T-cell (primary cell): ENCODE data around the gene MAP2K3. TPM values are rescaled to one million over a fixed set of nuclear protein-coding genes. Genes with fewer than 3 reads are reported as not detected.
"Not testable (repeated sequence)": the region's sequence is repeated elsewhere in the genome, so short reads cannot be mapped to it uniquely, and the experiment has no call there.

Experiments used
- ATAC-seq, 4 experiments: fragments of 200-7000 bp in 3 of 4; fragments of 150-1000 bp in 1 of 4; cut with Tn5 transposase; replicated peaks in 1 of 4; 1 replicate in 3 of 4; 2 replicates in 1 of 4; pipeline ENCODE4 v1.10.0; 2021; ENCODE audit warnings: moderate library complexity in 3 of 4, mild to moderate bottlenecking in 2 of 4, moderate number of reproducible peaks in 1 of 4
- CTCF ChIA-PET, 2 donors: fragments of 300-600 bp; sonication (Branson Sonifier 250); formaldehyde crosslinking; loops; one replicate each; lab custom pipeline; 2022; ENCODE audit warnings: antibody characterized with exemption in 2 of 2; lab: Charles Lee
- POLR2A ChIA-PET, 2 donors: fragments of 300-600 bp; sonication (Branson Sonifier 250); formaldehyde crosslinking; loops; one replicate each; lab custom pipeline; 2022; ENCODE audit warnings: antibody characterized with exemption in 2 of 2; lab: Charles Lee
- DNase-seq, 35 experiments: peaks; one replicate each; pipeline versions ENCODE4 v3.0.0 to v3.0.0-alpha.2; 2013 to 2023
- H3K27ac ChIP-seq: one replicate; pipeline ENCODE4 v1.5.1; 2013; ENCODE audit warnings: low read length
- H3K27me3 ChIP-seq, 2 experiments: replicated peaks in 1 of 2; 1 replicate in 1 of 2; 2 replicates in 1 of 2; pipeline versions ENCODE4 v1.6.1 to v1.7.0; 2013; ENCODE audit warnings: low read length in 1 of 2, mixed read lengths in 1 of 2; ENCODE audit not compliant: control insufficient read depth in 2 of 2, insufficient read depth in 2 of 2; ENCODE audit errors: extremely low read depth in 1 of 2
- H3K36me3 ChIP-seq, 2 donors: 1 replicate in 1 of 2; 2 replicates in 1 of 2; pipeline versions ENCODE4 v1.6.1 to v1.7.0; 2013; ENCODE audit warnings: low read length in 1 of 2; ENCODE audit not compliant: control insufficient read depth in 2 of 2, insufficient read depth in 1 of 2; ENCODE audit errors: extremely low read depth in 1 of 2
- H3K4me1 ChIP-seq, 2 experiments: 1 replicate in 1 of 2; 2 replicates in 1 of 2; pipeline versions ENCODE4 v1.6.1 to v1.7.0; 2013; ENCODE audit warnings: low read length in 2 of 2, mixed read lengths in 1 of 2; ENCODE audit not compliant: insufficient read depth in 2 of 2, control insufficient read depth in 1 of 2; ENCODE audit errors: extremely low read depth in 1 of 2
- H3K4me3 ChIP-seq, 2 donors: 1 replicate in 1 of 2; 2 replicates in 1 of 2; pipeline versions ENCODE4 v1.5.1 to v1.7.0; 2013; ENCODE audit warnings: mild to moderate bottlenecking in 2 of 2, low read length in 1 of 2, moderate library complexity in 1 of 2; ENCODE audit not compliant: control insufficient read depth in 1 of 2; ENCODE audit errors: extremely low read depth in 1 of 2
- H3K9me3 ChIP-seq: 2 replicates; pipeline ENCODE4 v1.7.0; 2013
- H3K27ac Mint-ChIP-seq, 2 donors: one replicate each; pipeline ENCODE4 v1.8.0; 2020 to 2021; ENCODE audit warnings: mild to moderate bottlenecking in 2 of 2, mixed read lengths in 2 of 2
- H3K27me3 Mint-ChIP-seq, 2 donors: one replicate each; pipeline ENCODE4 v1.8.0; 2021 to 2022; ENCODE audit warnings: mixed read lengths in 2 of 2
- H3K36me3 Mint-ChIP-seq: one replicate; pipeline ENCODE4 v1.8.0; 2021; ENCODE audit warnings: mixed read lengths
- H3K4me1 Mint-ChIP-seq, 3 donors: one replicate each; pipeline ENCODE4 v1.8.0; 2020 to 2022; ENCODE audit warnings: mixed read lengths in 3 of 3, mild to moderate bottlenecking in 1 of 3
- H3K4me3 Mint-ChIP-seq, 3 donors: one replicate each; pipeline ENCODE4 v1.8.0; 2020 to 2022; ENCODE audit warnings: mild to moderate bottlenecking in 3 of 3, mixed read lengths in 3 of 3, moderate library complexity in 3 of 3
- H3K9me3 Mint-ChIP-seq, 3 donors: one replicate each; pipeline ENCODE4 v1.8.0; 2020 to 2022; ENCODE audit warnings: mixed read lengths in 3 of 3
- WGBS: methylation state at CpG from one replicate; pipeline ENCODE4 v1.1.5; 2013; ENCODE audit warnings: missing lambda C conversion rate; ENCODE audit not compliant: insufficient coverage; 5-methylcytosine and 5-hydroxymethylcytosine counted together
- total RNA-seq, 35 experiments: library from RNA in 6 of 35; stranded (reverse) in 6 of 35; fragments of 120-200 nt in 1 of 35; gene quantifications; one replicate each; pipeline versions ENCODE4 v1.2.1 to v1.2.4 and lab custom pipeline; 2013 to 2026

Gene MAP2K3
- total RNA-seq, 5 donors from 2014 or later (not counting 1 experiment from before 2014, with no cell fraction given) = 36.9 to 61.3 (median 57.1) TPM

DNA sequence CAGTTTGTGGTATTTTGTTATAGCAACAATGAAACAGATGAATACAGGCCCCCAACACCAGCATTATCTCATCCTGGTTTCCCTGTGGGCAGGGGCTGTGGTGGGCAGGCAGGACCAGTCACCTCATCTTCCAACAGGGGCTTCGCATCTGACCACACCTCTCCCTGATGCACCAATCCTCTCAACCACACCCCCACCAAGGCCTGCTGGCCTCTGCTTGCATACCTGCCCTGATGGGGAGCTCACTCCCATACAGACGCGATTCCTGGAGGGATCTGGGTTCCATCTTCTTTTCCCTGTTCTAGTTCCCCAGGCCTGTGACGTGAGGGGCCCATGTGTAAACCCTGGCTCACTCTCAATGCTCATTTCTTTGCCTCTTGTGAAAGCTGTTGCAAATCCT lies 34.7 kb downstream of the MAP2K3 start:
- H3K27me3 ChIP-seq, ATAC-seq, H3K27me3 Mint-ChIP-seq, H3K9me3 Mint-ChIP-seq, H3K9me3 ChIP-seq, H3K36me3 ChIP-seq, H3K4me1 Mint-ChIP-seq, H3K4me3 Mint-ChIP-seq, H3K27ac ChIP-seq, H3K27ac Mint-ChIP-seq, POLR2A ChIA-PET, H3K36me3 Mint-ChIP-seq, H3K4me3 ChIP-seq, CTCF ChIA-PET, DNase-seq: not testable (repeated sequence)
- 100% methylated on average over 2 of the region's 4 CpGs for WGBS
- peaks cover 0 to 13% of the 10 kb centered on the region in 2 experiments for H3K4me1 ChIP-seq

GRCh38 chr17:21319686-21320375 lies 35.3 kb downstream of the MAP2K3 start:
- H3K4me3 ChIP-seq, H3K4me3 Mint-ChIP-seq, H3K36me3 ChIP-seq, H3K27me3 Mint-ChIP-seq, H3K27ac ChIP-seq, H3K27me3 ChIP-seq, H3K4me1 Mint-ChIP-seq, ATAC-seq, H3K27ac Mint-ChIP-seq, H3K9me3 ChIP-seq, H3K36me3 Mint-ChIP-seq, DNase-seq, H3K9me3 Mint-ChIP-seq: not testable (repeated sequence)
- CTCF ChIA-PET = interaction anchor here in 1 of 2 donors (0.6 kb wide), 2 partner anchors 31 to 192 kb away, joined by 3 to 4 read pairs; no protein-coding TSS in a partner anchor
- POLR2A ChIA-PET = interaction anchor here in 1 of 2 donors (0.6 kb wide), 1 partner anchor 32 kb away, joined by 4 read pairs; no protein-coding TSS in a partner anchor
- peaks cover 0 to 13% of the 10 kb centered on the region in 2 experiments for H3K4me1 ChIP-seq
- 68% methylated on average over 5 of the region's 11 CpGs for WGBS

DNA sequence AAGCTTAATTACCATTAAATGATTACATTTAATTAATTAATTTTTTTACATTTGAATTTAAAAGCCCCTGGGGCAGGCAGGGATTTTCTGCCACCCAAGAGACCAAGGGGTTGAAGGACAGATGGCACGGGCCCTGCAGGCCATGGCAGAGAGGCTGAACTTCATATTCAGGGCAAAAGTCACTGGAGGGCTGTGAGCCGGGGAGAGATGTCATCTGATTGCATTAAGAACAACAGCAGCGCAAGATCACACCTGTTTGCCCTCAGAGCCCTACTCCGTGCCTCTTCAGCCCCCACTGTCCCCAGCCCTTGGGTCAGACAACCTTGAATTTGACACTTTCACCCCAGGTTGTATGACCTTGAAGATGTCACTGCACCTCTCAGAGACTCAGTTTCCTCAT lies 35.9 kb downstream of the MAP2K3 start:
- DNase-seq, H3K36me3 ChIP-seq, H3K4me1 Mint-ChIP-seq, H3K27me3 ChIP-seq, ATAC-seq, H3K36me3 Mint-ChIP-seq, H3K27ac ChIP-seq, H3K9me3 Mint-ChIP-seq, H3K4me3 ChIP-seq, H3K27ac Mint-ChIP-seq, H3K9me3 ChIP-seq, H3K27me3 Mint-ChIP-seq: not testable (repeated sequence)
- ChIA-PET CTCF (interaction anchor here in 1 of 2 donors (0.6 kb wide), 2 partner anchors 31 to 191 kb away, joined by 3 to 4 read pairs; no protein-coding TSS in a partner anchor), POLR2A (interaction anchor here in 1 of 2 donors (0.6 kb wide), 1 partner anchor 33 kb away, joined by 4 read pairs; no protein-coding TSS in a partner anchor)
- WGBS = 81% methylated on average over 4 of the region's 4 CpGs
- peak overlapping the region in 1 of 3 donors; percentile 41 for H3K4me3 Mint-ChIP-seq
- peaks cover 0 to 13% of the 10 kb centered on the region in 2 experiments for H3K4me1 ChIP-seq

DNA sequence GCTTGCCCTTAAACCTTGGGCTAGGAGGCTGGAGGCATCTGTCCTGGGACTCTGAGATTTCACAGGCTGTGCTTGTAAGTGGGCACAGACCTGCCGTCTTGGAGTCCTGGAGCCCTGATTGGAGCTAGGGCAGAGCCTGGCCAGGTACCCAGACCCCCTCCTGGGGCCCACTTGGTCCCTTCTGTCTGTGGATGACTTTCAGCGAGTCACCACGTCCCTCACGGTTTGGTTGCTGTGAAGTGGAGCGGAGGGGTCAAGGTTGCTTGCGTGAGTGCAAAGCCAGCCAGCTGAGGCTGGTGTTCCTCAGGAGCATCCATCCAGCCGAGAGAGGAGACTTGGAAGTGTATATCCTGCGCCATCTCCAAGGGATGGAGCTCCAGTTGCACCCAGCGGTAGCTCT lies 36.5 kb downstream of the MAP2K3 start:
- ATAC-seq, H3K4me3 ChIP-seq, H3K9me3 Mint-ChIP-seq, POLR2A ChIA-PET, H3K9me3 ChIP-seq, H3K36me3 ChIP-seq, H3K27me3 ChIP-seq, CTCF ChIA-PET, H3K27ac ChIP-seq, H3K4me3 Mint-ChIP-seq, H3K36me3 Mint-ChIP-seq, DNase-seq, H3K27me3 Mint-ChIP-seq, H3K27ac Mint-ChIP-seq: not testable (repeated sequence)
- 83% methylated on average over 1 of the region's 9 CpGs for WGBS
- H3K4me1 Mint-ChIP-seq = peaks cover 7 to 13% (median 9%) of the 10 kb centered on the region in 3 donors
- H3K4me1 ChIP-seq = peaks cover 0 to 13% of the 10 kb centered on the region in 2 experiments

GRCh38 chr17:21321744-21322191 lies 37.3 kb downstream of the MAP2K3 start:
- H3K27me3 Mint-ChIP-seq, H3K9me3 Mint-ChIP-seq, CTCF ChIA-PET, DNase-seq, H3K4me3 ChIP-seq, POLR2A ChIA-PET, H3K36me3 Mint-ChIP-seq, H3K36me3 ChIP-seq, ATAC-seq, H3K27me3 ChIP-seq, H3K9me3 ChIP-seq, H3K27ac Mint-ChIP-seq, H3K27ac ChIP-seq: not testable (repeated sequence)
- H3K4me3 Mint-ChIP-seq = peak overlapping the region in 1 of 3 donors; percentile 6
- peaks cover 7 to 13% (median 9%) of the 10 kb centered on the region in 3 donors for H3K4me1 Mint-ChIP-seq
- 90% methylated on average over 5 of the region's 9 CpGs for WGBS
- peaks cover 0 to 13% of the 10 kb centered on the region in 2 experiments for H3K4me1 ChIP-seq

DNA sequence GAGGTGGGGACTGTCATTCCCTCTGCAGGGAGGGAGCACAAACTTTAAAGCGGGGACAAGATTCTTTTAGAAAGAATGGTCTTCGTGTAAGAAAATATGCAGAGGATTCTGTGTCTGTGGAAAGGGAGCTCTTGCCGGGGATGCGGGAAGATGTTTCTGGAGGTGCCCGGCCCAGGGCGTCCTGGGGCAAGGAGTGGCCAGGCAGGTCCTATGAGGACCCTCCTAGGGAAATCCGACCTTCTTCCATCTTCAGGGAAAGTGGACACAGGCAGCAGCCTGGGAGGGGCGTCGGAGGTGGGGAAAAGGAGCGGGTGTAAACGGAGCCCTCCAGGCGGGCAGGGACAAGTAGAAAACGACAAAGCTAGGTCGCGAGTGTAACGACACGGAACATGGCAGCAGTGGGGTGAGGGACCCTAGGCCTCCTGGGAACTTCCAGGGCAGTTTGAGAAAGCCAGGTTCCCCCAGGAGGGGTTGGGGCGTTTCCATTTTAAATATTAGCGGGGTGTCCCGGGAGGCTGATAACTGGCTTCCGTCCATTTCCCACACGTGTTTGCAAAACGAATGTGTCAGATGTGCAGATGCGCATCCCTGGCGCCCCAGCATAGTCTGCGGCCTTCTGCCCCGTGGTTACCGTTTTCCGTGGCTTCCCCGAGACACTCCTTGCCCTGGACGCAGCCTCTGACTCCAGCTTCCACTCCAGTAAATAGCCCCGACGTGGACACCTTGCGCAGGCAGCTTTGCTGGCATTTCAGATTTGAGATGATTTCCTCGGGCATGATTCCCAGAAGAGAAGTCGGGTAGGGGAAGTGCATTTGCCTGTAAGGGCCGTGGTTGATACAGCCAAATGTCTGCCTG lies 39.0 kb downstream of the MAP2K3 start:
- peak overlapping the region; percentile 87 to 91 (median 89) for H3K4me3 Mint-ChIP-seq
- DNase-seq, H3K9me3 ChIP-seq, H3K9me3 Mint-ChIP-seq, H3K27me3 Mint-ChIP-seq, H3K36me3 ChIP-seq, H3K27me3 ChIP-seq, H3K27ac ChIP-seq, POLR2A ChIA-PET, CTCF ChIA-PET, H3K36me3 Mint-ChIP-seq: not testable (repeated sequence)
- peaks cover 0 to 13% of the 10 kb centered on the region in 2 experiments for H3K4me1 ChIP-seq
- peak overlapping the region; percentile 81 to 92 for H3K27ac Mint-ChIP-seq
- H3K4me3 ChIP-seq = peak overlapping the region; percentile 33 to 63
- WGBS = 57% methylated on average over 24 of the region's 37 CpGs
- H3K4me1 Mint-ChIP-seq = peaks cover 7 to 13% (median 9%) of the 10 kb centered on the region in 3 donors
- ATAC-seq = peak; percentile 3 to 8 (median 6)
